ENCODE data around the gene DAGLA.

The DAGLA gene, protein sequence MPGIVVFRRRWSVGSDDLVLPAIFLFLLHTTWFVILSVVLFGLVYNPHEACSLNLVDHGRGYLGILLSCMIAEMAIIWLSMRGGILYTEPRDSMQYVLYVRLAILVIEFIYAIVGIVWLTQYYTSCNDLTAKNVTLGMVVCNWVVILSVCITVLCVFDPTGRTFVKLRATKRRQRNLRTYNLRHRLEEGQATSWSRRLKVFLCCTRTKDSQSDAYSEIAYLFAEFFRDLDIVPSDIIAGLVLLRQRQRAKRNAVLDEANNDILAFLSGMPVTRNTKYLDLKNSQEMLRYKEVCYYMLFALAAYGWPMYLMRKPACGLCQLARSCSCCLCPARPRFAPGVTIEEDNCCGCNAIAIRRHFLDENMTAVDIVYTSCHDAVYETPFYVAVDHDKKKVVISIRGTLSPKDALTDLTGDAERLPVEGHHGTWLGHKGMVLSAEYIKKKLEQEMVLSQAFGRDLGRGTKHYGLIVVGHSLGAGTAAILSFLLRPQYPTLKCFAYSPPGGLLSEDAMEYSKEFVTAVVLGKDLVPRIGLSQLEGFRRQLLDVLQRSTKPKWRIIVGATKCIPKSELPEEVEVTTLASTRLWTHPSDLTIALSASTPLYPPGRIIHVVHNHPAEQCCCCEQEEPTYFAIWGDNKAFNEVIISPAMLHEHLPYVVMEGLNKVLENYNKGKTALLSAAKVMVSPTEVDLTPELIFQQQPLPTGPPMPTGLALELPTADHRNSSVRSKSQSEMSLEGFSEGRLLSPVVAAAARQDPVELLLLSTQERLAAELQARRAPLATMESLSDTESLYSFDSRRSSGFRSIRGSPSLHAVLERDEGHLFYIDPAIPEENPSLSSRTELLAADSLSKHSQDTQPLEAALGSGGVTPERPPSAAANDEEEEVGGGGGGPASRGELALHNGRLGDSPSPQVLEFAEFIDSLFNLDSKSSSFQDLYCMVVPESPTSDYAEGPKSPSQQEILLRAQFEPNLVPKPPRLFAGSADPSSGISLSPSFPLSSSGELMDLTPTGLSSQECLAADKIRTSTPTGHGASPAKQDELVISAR

DNA sequence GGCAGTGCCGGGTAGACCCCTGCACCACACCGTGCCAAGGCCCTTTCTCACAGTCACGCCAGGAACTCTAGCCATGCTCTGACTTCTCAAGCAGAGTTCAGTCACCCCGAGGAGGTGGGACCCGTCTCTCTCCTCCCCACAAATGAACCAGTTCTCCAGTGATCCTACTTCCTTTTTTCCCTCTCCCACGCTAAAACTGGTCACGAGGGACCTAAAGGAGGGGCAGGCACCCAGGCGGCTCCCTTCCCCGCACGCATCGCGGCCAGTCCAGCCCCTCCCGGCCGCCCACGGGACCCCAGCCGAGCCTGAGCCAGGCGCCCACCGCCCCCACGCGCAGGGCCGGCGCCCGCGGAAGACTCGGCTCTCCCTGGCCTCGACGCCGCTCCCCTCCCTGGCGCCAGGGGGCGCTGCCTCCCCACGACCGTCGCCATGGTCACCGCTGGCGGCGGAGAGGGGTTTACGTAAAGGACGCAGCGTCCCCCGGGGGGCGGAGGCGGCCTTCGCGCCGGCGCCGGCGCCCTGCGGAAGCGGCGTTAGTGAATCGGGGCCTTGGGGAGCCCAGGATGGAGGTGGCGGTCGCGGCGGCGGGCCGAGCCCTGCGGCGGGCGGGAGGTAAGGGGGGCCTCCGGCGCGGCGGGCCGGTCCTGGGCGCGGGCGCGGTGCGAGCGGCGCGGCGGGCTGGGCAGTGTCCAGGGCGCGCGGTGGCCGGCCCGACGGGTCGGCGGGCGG, at the start of gene DAGLA:
Gene DAGLA, plus strand, starts transcription at position 499 of the 729 bp plus-strand sequence. CDS start 39,765 bp downstream, outside the sequence.
- Histone ChIP-seq H3K9ac (ENCODE audit: insufficient read length) (peak within 1 kb of the TSS; percentile 60), H3K9me3 (ENCODE audit: low read depth, low read length) (no peaks in the 10 kb centered on the region), H3K4me3 (peak within 1 kb of the TSS; percentile 75), H3K27ac (no peak within 1 kb of the TSS), H3K36me3 (ENCODE audit: insufficient read depth, low read length) (no peaks in the 10 kb centered on the region)
- no peak for DNase-seq (ENCODE audit: low read depth, low spot score)
- no peak for TF ChIP-seq POLR2AphosphoS5 (IDR thresholded peaks at IDR 0.05; ENCODE audit: borderline replicate concordance, low read depth, low read length)
- no peak for TF ChIP-seq FOXP2 (optimal IDR thresholded peaks at IDR 0.05; ENCODE audit: control extremely low read depth, extremely low read length, insufficient read depth)
- no peak for TF ChIP-seq EZH2 (IDR thresholded peaks at IDR 0.05)

DNA sequence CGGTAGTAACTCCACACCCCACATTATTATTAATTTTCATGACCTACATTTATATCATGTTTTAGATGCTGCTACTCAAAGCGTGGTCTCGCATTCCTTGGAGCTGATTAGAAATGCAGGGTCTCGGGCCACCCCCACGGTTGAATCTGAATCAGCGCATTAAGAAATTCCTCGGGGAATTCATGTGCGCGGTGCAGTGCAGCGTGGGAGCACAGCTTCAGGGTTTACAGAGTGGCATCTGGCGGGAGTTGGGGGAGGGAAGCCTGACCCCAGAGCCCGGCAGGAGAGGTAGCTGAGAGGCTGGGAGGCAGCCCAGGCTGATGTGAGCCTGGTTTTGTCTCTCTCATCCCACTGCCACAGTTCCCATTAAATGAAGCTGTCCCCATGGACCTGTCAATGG, 48.1 kb upstream of the DAGLA start:
- H3K9me3 ChIP-seq (ENCODE audit: low read depth, low read length), result no peaks in the 10 kb centered on the region
- TF ChIP-seq FOXP2 (optimal IDR thresholded peaks at IDR 0.05; ENCODE audit: control extremely low read depth, extremely low read length, insufficient read depth), result no peak
- TF ChIP-seq EZH2 (IDR thresholded peaks at IDR 0.05), result no peak
- TF ChIP-seq POLR2AphosphoS5 (IDR thresholded peaks at IDR 0.05; ENCODE audit: borderline replicate concordance, low read depth, low read length), result no peak
- H3K4me3 ChIP-seq, result no peak overlapping the region
- no peaks in the 10 kb centered on the region for H3K36me3 ChIP-seq (ENCODE audit: insufficient read depth, low read length)
- no peak for DNase-seq (ENCODE audit: low read depth, low spot score)
- peak overlapping the region; percentile 42 for H3K9ac ChIP-seq (ENCODE audit: insufficient read length)
- no peak overlapping the region for H3K27ac ChIP-seq

DNA sequence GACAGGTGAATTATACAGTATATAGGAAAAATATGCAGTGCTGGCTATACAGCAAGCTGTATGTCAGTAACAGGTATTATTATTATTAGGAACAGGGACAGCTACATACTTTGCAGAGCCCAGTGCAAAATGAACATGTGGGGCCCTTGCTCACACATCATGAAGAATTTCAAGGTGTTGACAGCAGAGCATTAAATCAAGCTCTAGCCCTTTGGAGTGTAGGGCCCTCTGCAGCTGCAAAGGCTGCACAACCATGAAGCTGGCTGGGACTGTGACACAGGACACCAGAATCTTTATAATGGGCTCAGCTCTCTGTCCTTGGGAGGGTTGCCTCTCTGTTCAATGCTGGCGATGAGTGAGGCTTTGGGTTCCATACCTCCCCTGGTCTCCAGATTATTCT, 44.9 kb upstream of the DAGLA start:
- Histone ChIP-seq H3K27ac (no peak overlapping the region), H3K4me3 (no peak overlapping the region), H3K36me3 (ENCODE audit: insufficient read depth, low read length) (no peaks in the 10 kb centered on the region), H3K9me3 (ENCODE audit: low read depth, low read length) (no peaks in the 10 kb centered on the region), H3K9ac (ENCODE audit: insufficient read length) (no peak overlapping the region)
- no peak for DNase-seq (ENCODE audit: low read depth, low spot score)
- no peak for TF ChIP-seq FOXP2 (optimal IDR thresholded peaks at IDR 0.05; ENCODE audit: control extremely low read depth, extremely low read length, insufficient read depth)
- no peak for TF ChIP-seq EZH2 (IDR thresholded peaks at IDR 0.05)
- TF ChIP-seq POLR2AphosphoS5 (IDR thresholded peaks at IDR 0.05; ENCODE audit: borderline replicate concordance, low read depth, low read length), result no peak

DNA sequence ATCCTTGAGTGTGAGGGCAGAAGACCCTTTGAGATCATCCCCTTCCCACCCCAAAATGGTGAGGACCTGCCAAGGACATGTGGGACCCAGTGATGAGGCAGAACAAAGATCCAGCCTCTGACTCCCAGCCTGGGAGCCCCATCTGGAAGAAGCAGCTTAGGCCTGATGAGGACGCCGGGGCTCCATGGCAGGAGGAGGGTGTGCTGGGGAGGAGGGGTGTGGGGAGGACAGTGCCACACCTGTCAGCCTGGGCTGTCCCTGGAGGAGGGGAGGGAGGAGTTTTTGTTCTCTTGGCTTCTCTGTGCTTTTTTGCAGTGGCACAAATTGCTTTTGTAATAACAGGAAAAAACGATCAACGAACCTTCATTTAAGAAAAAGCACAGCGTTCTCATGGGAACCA, 44.4 kb upstream of the DAGLA start:
- Histone ChIP-seq H3K9me3 (ENCODE audit: low read depth, low read length) (no peaks in the 10 kb centered on the region), H3K36me3 (ENCODE audit: insufficient read depth, low read length) (no peaks in the 10 kb centered on the region), H3K4me3 (no peak overlapping the region), H3K27ac (no peak overlapping the region), H3K9ac (ENCODE audit: insufficient read length) (no peak overlapping the region)
- DNase-seq (ENCODE audit: low read depth, low spot score), result no peak
- TF ChIP-seq EZH2 (IDR thresholded peaks at IDR 0.05), result no peak
- TF ChIP-seq FOXP2 (optimal IDR thresholded peaks at IDR 0.05; ENCODE audit: control extremely low read depth, extremely low read length, insufficient read depth), result no peak
- no peak for TF ChIP-seq POLR2AphosphoS5 (IDR thresholded peaks at IDR 0.05; ENCODE audit: borderline replicate concordance, low read depth, low read length)

DNA sequence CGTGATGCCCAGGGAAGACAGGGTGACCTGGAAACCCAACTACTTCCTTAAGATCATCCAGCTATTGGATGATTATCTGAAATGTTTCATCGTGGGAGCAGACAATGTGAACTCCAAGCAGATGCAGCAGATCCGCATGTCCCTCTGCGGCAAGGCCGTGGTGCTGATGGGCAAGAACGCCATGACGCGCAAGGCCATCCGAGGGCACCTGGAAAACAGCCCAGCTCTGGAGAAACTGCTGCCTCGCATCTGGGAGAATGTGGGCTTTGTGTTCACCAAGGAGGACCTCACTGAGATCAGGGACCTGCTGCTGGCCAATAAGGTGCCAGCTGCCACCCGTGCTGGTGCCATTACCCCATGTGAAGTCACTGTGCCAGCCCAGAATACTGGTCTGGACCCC, 43.5 kb upstream of the DAGLA start:
- H3K36me3 ChIP-seq (ENCODE audit: insufficient read depth, low read length), result no peaks in the 10 kb centered on the region
- H3K9ac ChIP-seq (ENCODE audit: insufficient read length), result no peak overlapping the region
- TF ChIP-seq POLR2AphosphoS5 (IDR thresholded peaks at IDR 0.05; ENCODE audit: borderline replicate concordance, low read depth, low read length), result no peak
- TF ChIP-seq EZH2 (IDR thresholded peaks at IDR 0.05), result no peak
- TF ChIP-seq FOXP2 (optimal IDR thresholded peaks at IDR 0.05; ENCODE audit: control extremely low read depth, extremely low read length, insufficient read depth), result no peak
- H3K9me3 ChIP-seq (ENCODE audit: low read depth, low read length), result no peaks in the 10 kb centered on the region
- no peak overlapping the region for H3K4me3 ChIP-seq
- DNase-seq (ENCODE audit: low read depth, low spot score), result no peak
- H3K27ac ChIP-seq, result no peak overlapping the region

DNA sequence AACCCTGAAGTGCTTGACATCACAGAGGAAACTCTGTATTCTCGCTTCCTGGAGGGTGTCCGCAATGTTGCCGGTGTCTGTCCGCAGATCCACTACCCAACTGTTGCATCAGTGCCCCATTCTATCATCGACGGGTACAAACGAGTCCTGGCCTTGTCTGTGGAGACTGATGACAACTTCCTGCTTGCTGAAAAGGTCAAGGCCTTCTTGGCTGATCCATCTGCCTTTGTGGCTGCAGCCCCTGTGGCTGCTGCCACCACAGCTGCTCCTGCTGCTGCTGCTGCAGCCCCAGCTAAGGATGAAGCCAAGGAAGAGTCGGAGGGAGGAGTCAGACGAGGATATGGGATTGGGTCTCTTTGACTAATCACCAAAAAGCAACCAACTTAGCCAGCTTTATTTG, 42.9 kb upstream of the DAGLA start:
- Histone ChIP-seq H3K9ac (ENCODE audit: insufficient read length) (no peak overlapping the region), H3K4me3 (no peak overlapping the region), H3K9me3 (ENCODE audit: low read depth, low read length) (no peaks in the 10 kb centered on the region), H3K36me3 (ENCODE audit: insufficient read depth, low read length) (no peaks in the 10 kb centered on the region), H3K27ac (no peak overlapping the region)
- DNase-seq (ENCODE audit: low read depth, low spot score), result no peak
- no peak for TF ChIP-seq EZH2 (IDR thresholded peaks at IDR 0.05)
- TF ChIP-seq POLR2AphosphoS5 (IDR thresholded peaks at IDR 0.05; ENCODE audit: borderline replicate concordance, low read depth, low read length), result no peak
- TF ChIP-seq FOXP2 (optimal IDR thresholded peaks at IDR 0.05; ENCODE audit: control extremely low read depth, extremely low read length, insufficient read depth), result no peak

DNA sequence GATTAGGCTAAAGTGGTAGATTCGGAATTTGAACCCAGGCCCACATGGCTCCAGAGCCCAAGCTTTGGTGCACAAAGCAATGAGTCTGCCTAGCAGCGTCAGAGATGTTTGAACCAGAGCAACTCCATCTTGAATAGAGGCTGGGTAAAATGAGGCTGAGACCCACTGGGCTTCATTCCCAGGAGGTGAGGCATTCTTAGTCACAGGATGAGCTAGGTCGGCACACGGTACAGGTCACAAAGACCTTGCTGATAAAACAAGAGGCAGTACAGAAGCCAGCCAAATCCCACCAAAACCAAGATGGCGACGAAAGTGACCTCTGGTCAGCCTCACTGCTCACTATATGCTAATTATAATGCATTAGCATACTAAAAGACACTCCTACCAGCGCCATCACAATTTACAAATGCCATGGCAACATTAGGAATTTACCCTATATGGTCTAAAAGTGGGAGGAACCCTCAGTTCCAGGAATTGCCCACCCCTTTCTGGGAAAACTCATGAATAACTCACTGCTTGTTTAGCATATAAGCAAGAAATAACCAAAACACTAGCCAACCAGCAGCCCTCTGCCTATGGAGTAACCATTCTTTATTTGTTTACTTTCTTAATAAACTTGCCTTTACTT, 40.3 kb upstream of the DAGLA start:
- no peaks in the 10 kb centered on the region for H3K9me3 ChIP-seq (ENCODE audit: low read depth, low read length)
- no peak overlapping the region for H3K27ac ChIP-seq
- TF ChIP-seq FOXP2 (optimal IDR thresholded peaks at IDR 0.05; ENCODE audit: control extremely low read depth, extremely low read length, insufficient read depth) (no peak), EZH2 (IDR thresholded peaks at IDR 0.05) (no peak), POLR2AphosphoS5 (IDR thresholded peaks at IDR 0.05; ENCODE audit: borderline replicate concordance, low read depth, low read length) (no peak)
- no peak for DNase-seq (ENCODE audit: low read depth, low spot score)
- no peak overlapping the region for H3K9ac ChIP-seq (ENCODE audit: insufficient read length)
- H3K36me3 ChIP-seq (ENCODE audit: insufficient read depth, low read length), result no peaks in the 10 kb centered on the region
- H3K4me3 ChIP-seq, result no peak overlapping the region

Data from SK-N-MC (cell line).